ENCODE results near the gene DTX2. TPM values are rescaled to one million over a fixed set of nuclear protein-coding genes. Genes with fewer than 3 reads are reported as not detected.
A peak's percentile ranks its signal among the peaks of the same experiment; 100 is the strongest.
"Not testable (repeated sequence)": the region's sequence is repeated elsewhere in the genome, so short reads cannot be mapped to it uniquely, and the experiment has no call there.

Gene DTX2
- total RNA-seq, 1 donor from 2014 or later, result 45.8 TPM

DNA sequence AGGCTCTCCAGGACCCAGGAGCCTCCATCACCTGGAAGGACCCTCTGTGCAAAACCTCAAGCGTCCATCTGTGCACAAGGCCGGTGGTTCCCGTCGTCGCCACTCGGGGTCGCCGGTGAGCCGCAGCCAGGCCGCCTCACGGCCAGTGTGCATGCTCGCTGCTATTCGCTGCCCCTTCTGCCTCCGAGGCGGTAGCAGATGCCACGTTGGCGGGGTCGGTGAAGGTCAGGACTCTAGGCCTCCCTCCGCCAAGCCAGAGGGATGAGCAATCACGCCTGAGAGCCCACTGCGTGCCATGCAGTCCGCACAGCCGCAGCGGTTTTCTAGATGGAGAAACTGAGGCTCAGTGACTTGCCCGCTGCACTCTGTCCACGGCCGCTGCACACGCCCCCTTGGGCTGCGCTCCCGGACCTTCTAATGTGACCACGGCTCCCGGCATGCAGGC, 54.5 kb downstream of the DTX2 start:
- Mint-ChIP-seq H3K9me3 (no peaks in the 10 kb centered on the region), H3K4me1 (no peaks in the 10 kb centered on the region), H3K27me3 (no peaks in the 10 kb centered on the region), H3K27ac (no peak overlapping the region), H3K4me3 (no peak overlapping the region), H3K36me3 (ENCODE audit: low read depth) (no peaks in the 10 kb centered on the region)
- DNase-seq (no peak), ATAC-seq (ENCODE audit: low read depth) (no peak)
- TF ChIP-seq, protein P1, sequence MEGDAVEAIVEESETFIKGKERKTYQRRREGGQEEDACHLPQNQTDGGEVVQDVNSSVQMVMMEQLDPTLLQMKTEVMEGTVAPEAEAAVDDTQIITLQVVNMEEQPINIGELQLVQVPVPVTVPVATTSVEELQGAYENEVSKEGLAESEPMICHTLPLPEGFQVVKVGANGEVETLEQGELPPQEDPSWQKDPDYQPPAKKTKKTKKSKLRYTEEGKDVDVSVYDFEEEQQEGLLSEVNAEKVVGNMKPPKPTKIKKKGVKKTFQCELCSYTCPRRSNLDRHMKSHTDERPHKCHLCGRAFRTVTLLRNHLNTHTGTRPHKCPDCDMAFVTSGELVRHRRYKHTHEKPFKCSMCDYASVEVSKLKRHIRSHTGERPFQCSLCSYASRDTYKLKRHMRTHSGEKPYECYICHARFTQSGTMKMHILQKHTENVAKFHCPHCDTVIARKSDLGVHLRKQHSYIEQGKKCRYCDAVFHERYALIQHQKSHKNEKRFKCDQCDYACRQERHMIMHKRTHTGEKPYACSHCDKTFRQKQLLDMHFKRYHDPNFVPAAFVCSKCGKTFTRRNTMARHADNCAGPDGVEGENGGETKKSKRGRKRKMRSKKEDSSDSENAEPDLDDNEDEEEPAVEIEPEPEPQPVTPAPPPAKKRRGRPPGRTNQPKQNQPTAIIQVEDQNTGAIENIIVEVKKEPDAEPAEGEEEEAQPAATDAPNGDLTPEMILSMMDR (IDR thresholded peaks at IDR 0.05), result no peak
- intact Hi-C loops (cut with micrococcal nuclease), result no loop called here
- POLR2A ChIA-PET, result no interaction called here
- CTCF ChIA-PET, result no interaction called here

DNA sequence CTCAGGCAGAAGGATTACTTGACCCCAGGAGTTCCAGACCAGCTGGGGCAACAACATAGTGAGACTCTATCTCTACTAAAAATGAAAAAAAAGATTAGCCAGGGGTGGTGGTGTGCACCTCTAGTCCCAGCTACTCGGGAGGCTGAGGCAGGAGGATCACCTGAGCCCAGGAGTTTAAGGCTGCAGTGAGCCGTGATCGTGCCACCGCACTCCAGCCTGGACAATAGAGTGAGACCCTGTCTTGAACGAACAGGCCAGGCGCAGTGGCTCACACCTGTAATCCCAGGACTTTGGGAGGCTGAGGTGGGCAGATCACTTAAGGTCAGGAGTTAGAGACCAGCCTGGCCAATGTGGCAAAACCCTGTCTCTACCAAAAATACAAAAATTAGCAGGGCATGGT, 55.4 kb downstream of the DTX2 start:
- intact Hi-C loops (cut with micrococcal nuclease); ATAC-seq (ENCODE audit: low read depth); H3K27me3 Mint-ChIP-seq; H3K27ac Mint-ChIP-seq; H3K9me3 Mint-ChIP-seq; DNase-seq; H3K4me3 Mint-ChIP-seq; CTCF ChIA-PET; POLR2A ChIA-PET; H3K36me3 Mint-ChIP-seq (ENCODE audit: low read depth); H3K4me1 Mint-ChIP-seq: not testable (repeated sequence)

DNA sequence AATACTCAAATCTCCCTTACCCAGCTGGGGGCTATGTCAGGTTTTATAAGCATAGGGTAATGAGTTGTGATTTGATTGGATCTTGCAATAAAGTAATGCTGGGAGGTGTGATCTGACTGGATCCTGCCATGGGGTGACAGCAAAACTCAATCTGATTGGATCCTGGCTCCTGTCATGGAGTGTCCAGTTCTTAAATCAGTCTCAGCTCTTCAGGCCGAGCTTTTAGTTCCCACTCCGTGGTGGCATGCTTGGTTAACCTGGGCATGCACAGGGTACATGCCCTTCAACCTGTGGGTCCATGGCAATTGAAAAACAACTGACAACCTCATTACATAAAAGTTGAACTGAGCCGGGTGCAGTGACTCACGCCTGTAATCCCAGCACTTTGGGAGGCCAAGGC, 64.7 kb downstream of the DTX2 start:
- ATAC-seq (ENCODE audit: low read depth); H3K9me3 Mint-ChIP-seq; intact Hi-C loops (cut with micrococcal nuclease); POLR2A ChIA-PET; H3K27me3 Mint-ChIP-seq; H3K36me3 Mint-ChIP-seq (ENCODE audit: low read depth); H3K4me3 Mint-ChIP-seq; H3K4me1 Mint-ChIP-seq; H3K27ac Mint-ChIP-seq; DNase-seq; CTCF ChIA-PET: not testable (repeated sequence)

- H3K4me3 Mint-ChIP-seq; CTCF ChIA-PET; H3K36me3 Mint-ChIP-seq (ENCODE audit: low read depth); H3K4me1 Mint-ChIP-seq; POLR2A ChIA-PET; ATAC-seq (ENCODE audit: low read depth); DNase-seq; H3K9me3 Mint-ChIP-seq; H3K27me3 Mint-ChIP-seq; H3K27ac Mint-ChIP-seq; intact Hi-C loops (cut with micrococcal nuclease): not testable (repeated sequence)
These were observed 70.1 kb downstream of the DTX2 start for GRCh38 chr7:76531643-76532042.

- DNase-seq; H3K27ac Mint-ChIP-seq; H3K36me3 Mint-ChIP-seq (ENCODE audit: low read depth); CTCF ChIA-PET; H3K27me3 Mint-ChIP-seq; H3K4me1 Mint-ChIP-seq; H3K4me3 Mint-ChIP-seq; intact Hi-C loops (cut with micrococcal nuclease); POLR2A ChIA-PET; H3K9me3 Mint-ChIP-seq; ATAC-seq (ENCODE audit: low read depth): not testable (repeated sequence)
These were observed 81.7 kb downstream of the DTX2 start, which contains the start of gene SPDYE16 for GRCh38 chr7:76543197-76543596. TSS of gene SPDYE16 (minus strand) at chr7:76543297. CDS start at chr7:76541459, 1,838 bp downstream.

DNA sequence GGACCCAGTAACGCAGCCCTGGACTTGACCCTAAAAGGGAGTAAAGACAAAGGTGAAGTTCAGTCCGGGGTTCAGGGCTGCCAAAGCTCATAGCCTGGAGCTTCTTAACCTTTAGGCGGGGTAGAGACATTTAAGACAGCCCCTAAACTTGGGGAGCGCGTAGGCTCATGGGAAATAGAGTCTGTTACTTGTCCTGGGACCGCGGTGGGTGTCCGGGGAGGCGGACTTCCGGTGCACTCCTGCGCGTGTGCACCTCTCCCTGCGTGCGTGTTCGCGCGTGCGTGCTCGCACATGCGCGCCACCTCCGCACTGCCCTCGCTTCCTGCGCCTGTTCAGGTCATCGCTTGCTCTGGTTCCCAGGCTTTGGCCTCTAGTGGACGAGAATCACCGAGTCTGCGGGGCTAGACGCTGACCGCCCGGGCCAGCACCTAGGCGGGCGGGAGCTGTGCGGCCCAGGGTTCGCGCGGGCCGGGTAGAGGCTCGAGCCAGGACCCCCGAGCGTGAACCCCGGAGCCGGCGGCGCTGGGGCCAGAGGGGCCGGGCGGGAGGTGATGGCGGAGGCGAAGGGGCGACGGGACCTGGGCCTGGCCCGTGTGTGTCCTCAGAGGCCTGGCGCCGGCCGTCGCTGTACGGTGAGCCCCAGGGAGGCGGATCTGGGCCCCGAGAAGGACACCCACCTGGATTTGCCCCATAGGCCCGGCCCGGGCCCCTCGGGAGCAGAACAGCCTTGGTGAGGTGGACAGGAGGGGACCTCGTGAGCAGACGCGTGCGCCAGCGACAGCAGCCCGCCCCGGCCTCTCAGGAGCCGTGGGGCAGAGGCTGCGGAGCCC, 87.7 kb downstream of the DTX2 start:
- H3K27ac Mint-ChIP-seq, result peak overlapping the region; percentile 84
- H3K4me1 Mint-ChIP-seq, result peaks cover 22% of the 10 kb centered on the region
- H3K27me3 Mint-ChIP-seq; CTCF ChIA-PET; intact Hi-C loops (cut with micrococcal nuclease); POLR2A ChIA-PET; H3K9me3 Mint-ChIP-seq: not testable (repeated sequence)
- DNase-seq (peak; percentile 71), ATAC-seq (ENCODE audit: low read depth) (peak; percentile 98)
- peaks cover 13% of the 10 kb centered on the region for H3K36me3 Mint-ChIP-seq (ENCODE audit: low read depth)
- H3K4me3 Mint-ChIP-seq, result peak overlapping the region; percentile 90

DNA sequence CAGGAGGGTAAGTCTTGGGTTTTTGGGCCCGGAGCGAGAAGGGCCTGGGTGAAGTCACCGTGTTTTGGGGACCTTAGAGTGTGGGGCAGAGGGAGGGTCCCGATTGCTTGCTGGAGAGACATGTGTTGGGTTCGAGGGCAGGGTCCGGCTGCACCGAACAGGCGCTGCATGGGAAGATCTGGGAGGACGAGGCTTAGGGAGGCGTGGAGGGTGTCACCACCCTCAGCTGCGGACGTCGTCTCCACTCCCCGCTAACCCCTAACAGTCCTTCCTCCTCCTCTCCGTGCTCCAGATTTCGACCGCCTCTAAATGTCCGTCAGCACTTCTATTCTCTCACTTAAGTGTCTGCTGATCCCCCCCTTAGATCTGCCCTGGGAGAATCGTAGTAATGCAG, 88.3 kb downstream of the DTX2 start:
- H3K27me3 Mint-ChIP-seq; ATAC-seq (ENCODE audit: low read depth); DNase-seq; POLR2A ChIA-PET; CTCF ChIA-PET; intact Hi-C loops (cut with micrococcal nuclease); H3K9me3 Mint-ChIP-seq: not testable (repeated sequence)
- peaks cover 22% of the 10 kb centered on the region for H3K4me1 Mint-ChIP-seq
- H3K27ac Mint-ChIP-seq, result peak overlapping the region; percentile 35
- H3K4me3 Mint-ChIP-seq, result peak overlapping the region; percentile 90
- peaks cover 14% of the 10 kb centered on the region for H3K36me3 Mint-ChIP-seq (ENCODE audit: low read depth)

- H3K4me3 Mint-ChIP-seq; ATAC-seq (ENCODE audit: low read depth); intact Hi-C loops (cut with micrococcal nuclease); H3K27ac Mint-ChIP-seq; CTCF ChIA-PET; H3K27me3 Mint-ChIP-seq; DNase-seq; POLR2A ChIA-PET; H3K9me3 Mint-ChIP-seq: not testable (repeated sequence)
- Mint-ChIP-seq H3K4me1 (peaks cover 22% of the 10 kb centered on the region), H3K36me3 (ENCODE audit: low read depth) (peaks cover 21% of the 10 kb centered on the region)
These were observed 90.5 kb downstream of the DTX2 start for GRCh38 chr7:76551992-76552391.

Other genes with a start within 250 kb of the DTX2 start
- gene HSPB1, start 159.0 kb upstream of the DTX2 start, total RNA-seq, result 63.4 and 65.6 TPM in 2 replicates
- 70.5 and 71.1 TPM in 2 replicates for gene YWHAG, start 102.7 kb upstream of the DTX2 start, total RNA-seq
- gene SSC4D, start 52.0 kb upstream of the DTX2 start, total RNA-seq, result 0.55 TPM in 1 of 2 replicates, not detected in the other
- gene ZP3, start 36.8 kb upstream of the DTX2 start, total RNA-seq, result 0.91 and 2.9 TPM in 2 replicates
- 3.2 and 3.4 TPM in 2 replicates for gene UPK3B, start 48.8 kb downstream of the DTX2 start, total RNA-seq
- gene SPDYE16, start 81.6 kb downstream of the DTX2 start, total RNA-seq, result 0.59 TPM in 1 of 2 replicates, not detected in the other
- 9.8 and 14.3 TPM in 2 replicates for gene POMZP3, start 165.6 kb downstream of the DTX2 start, total RNA-seq

Measured in activated B cell treated with CpG ODN at 0.5 μM for 24 hours (primary cell).